ENCODE data around the gene EHD4.

Gene EHD4

DNA sequence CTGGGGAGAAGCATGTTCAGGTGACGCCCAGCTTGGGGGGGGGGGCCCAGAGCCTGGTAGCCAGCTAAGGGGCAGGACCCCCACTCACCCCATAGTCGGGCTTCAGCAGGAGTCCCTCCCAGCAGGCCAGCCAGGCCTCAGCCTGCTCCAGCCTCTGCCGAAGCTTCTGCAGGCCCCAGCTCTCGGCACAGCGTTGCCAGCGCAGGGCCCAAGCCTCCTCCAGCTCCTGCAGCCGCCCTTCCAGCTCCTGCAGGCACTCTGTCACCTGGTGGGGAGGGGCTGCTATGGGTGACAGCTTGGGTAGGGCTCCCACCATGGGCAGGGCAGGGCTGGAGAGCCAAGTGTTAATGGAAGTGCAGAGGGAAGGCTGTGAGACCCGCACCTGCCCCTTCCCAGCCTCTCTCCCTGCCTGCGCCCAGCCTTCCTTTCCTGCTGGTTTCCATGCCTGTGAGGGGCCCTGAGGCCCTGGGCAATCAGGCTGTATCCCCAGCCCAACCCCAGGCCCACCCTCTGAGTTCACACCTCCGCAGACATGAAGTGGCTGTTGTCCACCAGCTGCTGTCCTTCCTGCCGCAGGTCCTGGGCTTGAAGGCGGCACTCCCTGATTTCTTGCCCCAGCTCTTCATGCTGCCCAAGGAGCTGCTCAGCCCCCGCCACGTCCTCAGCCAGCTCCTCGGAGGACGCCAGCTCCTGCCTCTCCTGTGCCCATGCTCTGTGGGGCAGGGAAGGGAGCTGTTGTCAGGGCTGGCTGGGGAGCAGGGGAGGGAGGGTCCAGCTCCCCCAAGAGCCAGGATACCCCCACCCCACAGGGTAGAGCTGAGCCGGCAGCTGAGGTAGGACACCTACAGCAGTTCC, 119.4 kb downstream of the EHD4 start:
- TF ChIP-seq, protein P1, sequence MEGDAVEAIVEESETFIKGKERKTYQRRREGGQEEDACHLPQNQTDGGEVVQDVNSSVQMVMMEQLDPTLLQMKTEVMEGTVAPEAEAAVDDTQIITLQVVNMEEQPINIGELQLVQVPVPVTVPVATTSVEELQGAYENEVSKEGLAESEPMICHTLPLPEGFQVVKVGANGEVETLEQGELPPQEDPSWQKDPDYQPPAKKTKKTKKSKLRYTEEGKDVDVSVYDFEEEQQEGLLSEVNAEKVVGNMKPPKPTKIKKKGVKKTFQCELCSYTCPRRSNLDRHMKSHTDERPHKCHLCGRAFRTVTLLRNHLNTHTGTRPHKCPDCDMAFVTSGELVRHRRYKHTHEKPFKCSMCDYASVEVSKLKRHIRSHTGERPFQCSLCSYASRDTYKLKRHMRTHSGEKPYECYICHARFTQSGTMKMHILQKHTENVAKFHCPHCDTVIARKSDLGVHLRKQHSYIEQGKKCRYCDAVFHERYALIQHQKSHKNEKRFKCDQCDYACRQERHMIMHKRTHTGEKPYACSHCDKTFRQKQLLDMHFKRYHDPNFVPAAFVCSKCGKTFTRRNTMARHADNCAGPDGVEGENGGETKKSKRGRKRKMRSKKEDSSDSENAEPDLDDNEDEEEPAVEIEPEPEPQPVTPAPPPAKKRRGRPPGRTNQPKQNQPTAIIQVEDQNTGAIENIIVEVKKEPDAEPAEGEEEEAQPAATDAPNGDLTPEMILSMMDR (conservative IDR thresholded peaks at IDR 0.05; ENCODE audit: low read depth, low read length) = no peak
- no peak for DNase-seq (ENCODE audit: low read depth)
- no peak overlapping the region for H3K4me3 ChIP-seq (ENCODE audit: low read depth, low read length)

DNA sequence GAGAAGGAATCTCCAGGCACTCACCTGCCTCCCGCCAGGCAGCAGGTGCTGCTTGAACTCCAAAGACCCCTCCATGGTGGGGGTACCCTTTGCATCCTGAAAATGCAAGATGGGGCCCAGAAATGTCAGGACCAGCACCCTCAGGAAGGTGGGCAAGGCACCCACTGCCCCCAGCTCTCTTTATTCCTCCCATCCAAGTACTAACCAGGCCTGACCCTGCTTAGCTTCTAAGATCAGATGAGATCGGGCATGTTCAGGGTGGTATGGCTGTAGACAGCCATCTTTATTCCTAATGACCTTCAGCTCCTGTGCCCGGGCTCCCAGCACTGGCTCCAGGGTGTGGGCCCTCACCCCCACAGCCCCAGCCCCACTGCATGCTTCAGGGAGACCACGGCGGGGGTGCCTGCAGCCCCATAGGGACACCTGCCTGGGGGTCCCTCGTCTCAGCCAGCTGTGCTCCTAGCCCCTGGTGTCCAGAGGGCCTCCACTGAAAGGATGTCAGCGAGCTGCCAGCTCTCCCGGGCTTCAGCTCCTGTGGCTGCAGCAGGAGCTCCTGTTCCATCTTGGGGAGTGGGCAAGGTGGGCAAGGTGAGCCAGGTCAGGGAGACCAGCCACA, 120.5 kb downstream of the EHD4 start:
- no peak overlapping the region for H3K4me3 ChIP-seq (ENCODE audit: low read depth, low read length)
- DNase-seq (ENCODE audit: low read depth) = no peak
- TF ChIP-seq, protein P1 (conservative IDR thresholded peaks at IDR 0.05; ENCODE audit: low read depth, low read length) = no peak

DNA sequence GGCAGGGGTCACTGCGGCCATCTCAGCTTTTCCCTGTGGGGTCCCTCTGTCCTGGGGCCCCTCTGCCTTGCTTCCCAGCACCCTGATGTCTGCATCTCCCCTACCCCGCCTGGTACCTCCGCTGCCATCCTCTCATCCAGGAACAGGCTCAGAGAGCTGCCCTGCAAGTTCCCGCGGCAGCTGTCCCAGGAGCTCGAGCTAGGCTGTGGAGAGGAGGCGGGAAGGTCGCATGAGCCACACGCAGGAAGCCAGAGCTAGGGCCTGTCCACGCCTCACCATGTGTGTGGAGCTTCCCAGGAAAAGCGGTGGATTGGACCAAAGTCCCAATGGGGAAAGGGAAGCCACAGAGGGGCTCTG, 121.2 kb downstream of the EHD4 start:
- TF ChIP-seq, protein P1 (conservative IDR thresholded peaks at IDR 0.05; ENCODE audit: low read depth, low read length) = no peak
- H3K4me3 ChIP-seq (ENCODE audit: low read depth, low read length) = no peak overlapping the region
- no peak for DNase-seq (ENCODE audit: low read depth)

DNA sequence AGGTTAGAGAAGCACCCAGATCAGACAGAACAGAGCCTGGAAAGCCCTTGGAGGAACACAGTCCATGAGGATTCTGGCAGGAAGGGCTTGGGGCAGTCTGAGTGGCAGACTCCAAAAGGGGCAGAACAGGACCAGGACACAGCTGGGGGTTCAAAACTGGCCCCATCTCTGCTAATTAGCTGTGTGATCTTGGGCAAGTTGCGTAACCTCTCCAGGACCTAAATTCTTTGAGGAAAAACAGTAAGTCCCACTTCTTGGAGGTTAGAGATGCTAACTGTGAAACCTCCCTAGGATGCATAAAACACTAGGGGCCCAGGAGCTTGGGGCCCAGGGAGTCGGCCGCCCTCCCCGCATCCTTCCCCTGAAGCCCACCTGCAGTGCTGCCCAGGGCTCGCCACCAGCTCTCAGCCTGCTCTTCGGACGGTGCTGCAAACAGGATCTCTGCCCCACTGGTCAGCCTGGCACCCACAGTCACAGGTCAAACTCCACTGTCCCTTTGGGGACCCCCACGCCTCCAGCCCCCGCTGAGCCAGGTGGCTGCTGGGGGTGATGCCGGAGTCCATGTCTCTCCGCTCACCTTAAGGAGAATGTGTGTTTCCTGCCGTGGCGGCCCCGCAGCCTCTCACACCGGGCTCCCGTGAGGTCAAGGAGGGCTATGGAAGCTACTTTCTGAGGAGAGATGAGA, 121.7 kb downstream of the EHD4 start:
- TF ChIP-seq, protein P1 (conservative IDR thresholded peaks at IDR 0.05; ENCODE audit: low read depth, low read length) = no peak
- DNase-seq (ENCODE audit: low read depth) = no peak
- no peak overlapping the region for H3K4me3 ChIP-seq (ENCODE audit: low read depth, low read length)

DNA sequence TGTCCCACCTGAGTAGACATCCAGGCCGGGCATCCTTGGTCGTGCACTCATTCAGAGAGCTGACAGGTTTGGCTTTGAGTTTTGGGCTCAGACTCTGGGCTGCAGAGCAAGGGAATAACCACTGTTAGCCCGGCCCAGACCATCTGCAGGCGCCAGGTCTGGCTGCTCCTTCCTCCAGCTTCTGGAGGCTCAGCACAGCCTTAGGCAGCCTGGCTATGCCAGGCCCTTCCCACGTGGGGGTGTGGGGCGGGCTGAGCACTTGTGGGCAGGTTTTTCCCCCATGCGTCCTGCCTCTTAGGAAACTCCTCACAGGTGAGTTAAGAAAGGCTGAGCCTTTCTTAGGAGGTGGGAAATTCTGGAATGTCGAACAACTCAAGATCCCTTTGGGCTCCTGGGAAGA, 122.5 kb downstream of the EHD4 start:
- DNase-seq (ENCODE audit: low read depth) = no peak
- TF ChIP-seq, protein P1 (conservative IDR thresholded peaks at IDR 0.05; ENCODE audit: low read depth, low read length) = no peak
- no peak overlapping the region for H3K4me3 ChIP-seq (ENCODE audit: low read depth, low read length)

DNA sequence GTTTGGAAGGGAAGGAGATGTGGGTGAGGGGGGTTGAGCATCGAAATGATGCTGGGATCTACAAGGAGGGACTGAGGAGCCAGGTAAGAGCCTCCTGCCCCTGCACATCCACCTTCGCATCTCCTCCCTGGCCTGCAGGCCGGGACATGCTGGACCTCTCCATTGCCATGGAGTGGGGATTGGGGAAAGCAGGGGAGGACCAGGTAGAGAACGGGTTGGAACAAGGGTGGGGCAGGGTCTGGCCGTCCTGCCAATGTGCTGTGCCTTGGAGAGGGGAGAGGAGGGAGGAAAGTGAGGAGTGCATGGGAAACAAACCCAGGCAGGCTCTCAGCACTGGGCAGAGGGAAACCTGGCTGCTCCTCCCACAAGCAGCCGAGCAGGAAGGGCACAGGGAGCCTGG, 123.2 kb downstream of the EHD4 start:
- H3K4me3 ChIP-seq (ENCODE audit: low read depth, low read length) = no peak overlapping the region
- TF ChIP-seq, protein P1 (conservative IDR thresholded peaks at IDR 0.05; ENCODE audit: low read depth, low read length) = no peak
- no peak for DNase-seq (ENCODE audit: low read depth)
